ENCODE data around the gene SLC44A5.

SLC44A5 gene

DNA sequence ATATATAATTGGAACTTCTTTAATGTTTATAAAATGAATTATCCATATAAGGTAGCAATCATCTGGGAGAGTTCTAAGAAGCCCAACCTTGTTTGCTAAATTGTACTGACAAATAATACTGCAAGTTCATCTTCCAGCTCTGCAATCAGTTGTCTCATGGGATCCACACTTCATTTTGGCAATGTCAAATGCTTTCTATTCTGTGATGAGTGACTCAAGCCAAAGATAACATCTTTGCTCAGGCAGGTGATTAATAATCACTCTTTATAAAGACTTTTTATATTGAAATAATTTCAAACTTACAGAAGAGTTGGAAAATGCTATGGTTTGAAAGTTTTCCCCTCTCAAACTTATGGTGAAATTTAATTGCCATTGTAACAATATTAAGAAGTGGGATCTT is 67.2 kb downstream of the SLC44A5 start:
- Histone ChIP-seq H3K9ac (ENCODE audit: insufficient read length) (no peak overlapping the region), H3K9me3 (ENCODE audit: low read depth, low read length) (no peaks in the 10 kb centered on the region)
- TF ChIP-seq FOXP2 (optimal IDR thresholded peaks at IDR 0.05; ENCODE audit: control extremely low read depth, extremely low read length, insufficient read depth), result no peak

DNA sequence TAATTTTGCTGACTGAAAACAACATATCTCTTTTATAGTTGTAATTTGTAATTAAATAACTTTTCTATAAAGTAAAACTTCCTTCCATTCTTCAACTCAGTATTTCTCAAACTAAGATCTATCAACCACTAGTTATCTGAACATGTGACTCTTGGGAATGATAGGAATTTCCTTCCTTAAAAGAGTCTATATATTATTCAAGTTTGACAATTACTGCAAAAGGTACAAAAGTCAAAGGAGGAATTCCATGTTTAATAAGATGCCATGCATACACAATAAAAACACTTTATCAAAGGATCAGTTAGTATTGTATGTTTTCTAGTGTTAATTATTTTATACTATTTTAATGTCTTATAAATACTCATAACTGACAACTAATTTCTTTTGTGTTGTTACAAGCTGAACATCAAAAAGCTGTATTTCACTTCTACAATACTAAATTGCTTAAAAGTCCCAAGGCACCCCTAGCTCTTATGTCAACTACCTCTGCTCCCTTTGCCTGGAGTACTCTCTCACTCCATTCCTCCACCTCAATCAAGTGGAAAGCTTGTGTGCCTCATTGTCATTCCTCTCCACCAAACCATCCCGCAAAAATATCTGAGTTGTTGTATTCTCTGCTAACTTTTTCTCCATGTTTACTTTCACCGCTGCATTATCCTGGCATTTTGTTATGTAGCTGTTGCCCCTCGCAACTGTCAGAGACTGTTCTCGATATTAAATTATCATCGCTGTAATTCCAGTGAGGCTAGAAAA is 67.9 kb downstream of the SLC44A5 start:
- Histone ChIP-seq H3K9ac (ENCODE audit: insufficient read length) (no peak overlapping the region), H3K9me3 (ENCODE audit: low read depth, low read length) (no peaks in the 10 kb centered on the region), H3K4me3 (no peak overlapping the region), H3K27ac (no peak overlapping the region), H3K36me3 (ENCODE audit: insufficient read depth, low read length) (no peaks in the 10 kb centered on the region)
- no peak for DNase-seq (ENCODE audit: low read depth, low spot score)
- TF ChIP-seq POLR2AphosphoS5 (IDR thresholded peaks at IDR 0.05; ENCODE audit: borderline replicate concordance, low read depth, low read length) (no peak), FOXP2 (optimal IDR thresholded peaks at IDR 0.05; ENCODE audit: control extremely low read depth, extremely low read length, insufficient read depth) (no peak), EZH2 (IDR thresholded peaks at IDR 0.05) (no peak)

More for the DNA sequence above, 67.2 kb downstream of the SLC44A5 start:
- Histone ChIP-seq H3K27ac (no peak overlapping the region), H3K36me3 (ENCODE audit: insufficient read depth, low read length) (no peaks in the 10 kb centered on the region), H3K4me3 (no peak overlapping the region)
- DNase-seq (ENCODE audit: low read depth, low spot score), result no peak

DNA sequence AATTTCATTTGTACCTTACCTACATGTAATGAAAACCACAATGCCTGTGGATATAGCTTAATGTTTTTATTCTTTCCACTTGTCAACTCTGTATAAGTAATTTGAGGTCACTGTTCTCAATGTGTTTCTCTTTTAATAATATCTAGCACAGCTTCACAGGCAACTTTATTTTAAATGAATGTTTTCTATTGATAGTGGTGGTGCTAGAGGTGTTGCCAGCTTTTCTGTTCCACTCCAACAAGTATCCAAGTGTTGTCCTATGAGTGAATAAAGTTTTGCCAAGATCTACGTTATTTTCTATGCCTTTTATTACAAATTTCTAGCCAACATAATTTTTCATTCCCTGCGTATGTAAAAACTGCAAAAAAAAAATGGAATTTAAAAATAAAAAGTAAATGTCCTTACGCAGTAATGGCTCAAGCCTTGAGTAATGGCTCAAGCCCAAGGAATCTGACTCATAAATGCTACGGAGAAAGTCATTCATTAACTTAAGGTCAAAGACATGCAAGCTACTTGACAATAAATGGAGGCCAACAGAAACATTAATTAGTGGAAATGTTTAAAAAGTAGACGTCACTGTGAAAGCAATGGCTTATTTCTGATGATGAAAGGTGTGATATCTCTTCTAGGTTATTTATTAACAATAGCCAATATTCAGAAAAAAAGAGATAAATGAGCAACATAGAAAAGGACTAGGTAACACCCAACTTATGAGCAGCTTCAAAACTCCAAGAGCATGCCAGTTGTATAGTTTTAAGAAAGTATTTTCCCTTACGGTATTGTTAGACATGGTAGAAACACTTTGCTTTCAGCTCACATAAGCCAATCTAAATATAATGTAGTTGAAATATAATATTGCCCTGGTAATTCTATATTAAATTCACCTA is 71.4 kb downstream of the SLC44A5 start:
- no peaks in the 10 kb centered on the region for H3K36me3 ChIP-seq (ENCODE audit: insufficient read depth, low read length)
- no peak overlapping the region for H3K4me3 ChIP-seq
- H3K9me3 ChIP-seq (ENCODE audit: low read depth, low read length), result no peaks in the 10 kb centered on the region
- no peak for DNase-seq (ENCODE audit: low read depth, low spot score)
- no peak overlapping the region for H3K27ac ChIP-seq
- no peak overlapping the region for H3K9ac ChIP-seq (ENCODE audit: insufficient read length)
- TF ChIP-seq EZH2 (IDR thresholded peaks at IDR 0.05) (no peak), POLR2AphosphoS5 (IDR thresholded peaks at IDR 0.05; ENCODE audit: borderline replicate concordance, low read depth, low read length) (no peak), FOXP2 (optimal IDR thresholded peaks at IDR 0.05; ENCODE audit: control extremely low read depth, extremely low read length, insufficient read depth) (no peak)

DNA sequence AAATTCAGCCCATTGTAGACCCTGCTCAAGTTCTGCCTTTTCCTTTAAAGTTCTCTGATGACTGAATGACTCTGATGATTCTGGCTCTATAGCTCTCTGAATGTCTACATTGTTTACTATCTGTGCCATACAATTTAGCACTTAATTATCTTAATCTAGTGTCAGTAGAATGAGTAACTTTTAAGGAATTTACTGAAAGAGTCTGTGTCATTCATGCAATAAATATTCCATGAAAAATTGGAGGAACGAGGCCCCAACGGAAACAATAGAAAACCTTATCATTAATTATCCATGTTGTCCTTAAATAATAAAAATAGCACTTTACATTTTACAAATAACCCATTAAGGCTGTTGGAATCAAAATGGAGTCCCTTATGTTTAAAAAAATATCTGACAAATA is 77.8 kb downstream of the SLC44A5 start:
- TF ChIP-seq POLR2AphosphoS5 (IDR thresholded peaks at IDR 0.05; ENCODE audit: borderline replicate concordance, low read depth, low read length) (no peak), EZH2 (IDR thresholded peaks at IDR 0.05) (no peak), FOXP2 (optimal IDR thresholded peaks at IDR 0.05; ENCODE audit: control extremely low read depth, extremely low read length, insufficient read depth) (no peak)
- H3K4me3 ChIP-seq, result no peak overlapping the region
- no peak for DNase-seq (ENCODE audit: low read depth, low spot score)

DNA sequence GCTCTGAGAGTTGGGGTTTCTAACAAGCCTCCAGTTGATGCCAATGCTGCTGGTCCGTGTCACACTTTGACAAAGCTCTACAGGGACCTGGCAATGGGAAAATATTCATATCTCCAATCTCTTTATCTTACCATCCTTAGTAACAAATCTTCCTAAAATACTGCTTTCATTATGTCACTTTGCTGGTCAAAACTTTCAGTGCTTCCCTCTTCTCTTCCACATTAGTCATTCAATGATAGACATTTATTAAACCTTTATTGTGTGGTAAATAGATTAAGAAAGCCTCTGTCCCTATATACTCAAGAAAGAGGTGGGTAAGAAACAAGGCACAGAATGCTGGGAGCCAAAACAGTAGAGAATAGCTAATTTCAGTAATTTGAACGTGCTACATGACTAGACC is 79.3 kb downstream of the SLC44A5 start:
- TF ChIP-seq FOXP2 (optimal IDR thresholded peaks at IDR 0.05; ENCODE audit: control extremely low read depth, extremely low read length, insufficient read depth) (no peak), POLR2AphosphoS5 (IDR thresholded peaks at IDR 0.05; ENCODE audit: borderline replicate concordance, low read depth, low read length) (no peak), EZH2 (IDR thresholded peaks at IDR 0.05) (no peak)
- no peak overlapping the region for H3K4me3 ChIP-seq
- no peak overlapping the region for H3K9ac ChIP-seq (ENCODE audit: insufficient read length)
- no peaks in the 10 kb centered on the region for H3K36me3 ChIP-seq (ENCODE audit: insufficient read depth, low read length)
- DNase-seq (ENCODE audit: low read depth, low spot score), result no peak
- H3K9me3 ChIP-seq (ENCODE audit: low read depth, low read length), result no peaks in the 10 kb centered on the region
- no peak overlapping the region for H3K27ac ChIP-seq

More for the DNA sequence above, 77.8 kb downstream of the SLC44A5 start:
- Histone ChIP-seq H3K36me3 (ENCODE audit: insufficient read depth, low read length) (no peaks in the 10 kb centered on the region), H3K27ac (no peak overlapping the region), H3K9me3 (ENCODE audit: low read depth, low read length) (no peaks in the 10 kb centered on the region), H3K9ac (ENCODE audit: insufficient read length) (no peak overlapping the region)

DNA sequence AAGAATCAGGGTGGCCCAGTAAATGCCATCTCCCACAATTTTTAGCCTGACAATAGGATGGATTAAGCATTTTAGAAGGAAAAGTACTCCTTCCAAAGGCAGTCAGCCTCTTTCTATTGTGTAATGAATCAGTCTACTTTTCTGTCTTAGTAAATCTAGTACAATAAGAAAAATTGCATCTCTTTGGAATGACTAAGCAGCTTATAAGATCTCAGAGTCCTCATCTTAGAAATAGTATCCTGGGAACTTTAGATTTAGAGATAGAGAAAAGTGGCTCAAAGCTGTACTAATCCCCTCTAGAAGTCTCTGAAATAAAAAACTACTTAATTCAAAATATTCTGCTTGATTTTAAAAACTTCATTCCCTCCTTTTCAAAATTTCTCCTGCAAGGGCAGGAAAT is 81.4 kb downstream of the SLC44A5 start:
- no peaks in the 10 kb centered on the region for H3K9me3 ChIP-seq (ENCODE audit: low read depth, low read length)
- DNase-seq (ENCODE audit: low read depth, low spot score), result no peak
- no peak overlapping the region for H3K4me3 ChIP-seq
- H3K9ac ChIP-seq (ENCODE audit: insufficient read length), result no peak overlapping the region
- no peak overlapping the region for H3K27ac ChIP-seq
- no peak for TF ChIP-seq EZH2 (IDR thresholded peaks at IDR 0.05)
- TF ChIP-seq POLR2AphosphoS5 (IDR thresholded peaks at IDR 0.05; ENCODE audit: borderline replicate concordance, low read depth, low read length), result no peak
- no peak for TF ChIP-seq FOXP2 (optimal IDR thresholded peaks at IDR 0.05; ENCODE audit: control extremely low read depth, extremely low read length, insufficient read depth)
- H3K36me3 ChIP-seq (ENCODE audit: insufficient read depth, low read length), result no peaks in the 10 kb centered on the region

DNA sequence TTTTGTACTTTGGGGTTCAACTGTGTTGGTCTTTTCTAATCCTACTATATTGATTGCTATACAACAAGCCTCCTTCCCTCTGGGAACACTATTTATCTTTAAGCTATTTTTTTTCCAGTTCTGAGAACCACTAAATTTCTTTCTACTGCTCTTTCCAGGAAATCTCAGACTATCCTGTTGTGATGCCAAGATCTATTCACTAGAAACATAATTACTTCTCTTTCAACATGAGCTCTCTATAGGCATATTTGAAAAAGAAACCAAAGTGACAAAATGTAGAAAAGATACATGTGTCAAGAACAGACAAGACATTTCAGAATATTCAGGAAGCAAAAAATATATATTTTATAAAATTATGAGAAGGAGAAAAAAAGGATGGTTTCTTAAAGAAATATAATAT is 82.9 kb downstream of the SLC44A5 start:
- Histone ChIP-seq H3K9me3 (ENCODE audit: low read depth, low read length) (no peaks in the 10 kb centered on the region), H3K27ac (no peak overlapping the region), H3K4me3 (no peak overlapping the region), H3K9ac (ENCODE audit: insufficient read length) (no peak overlapping the region), H3K36me3 (ENCODE audit: insufficient read depth, low read length) (no peaks in the 10 kb centered on the region)
- no peak for TF ChIP-seq POLR2AphosphoS5 (IDR thresholded peaks at IDR 0.05; ENCODE audit: borderline replicate concordance, low read depth, low read length)
- TF ChIP-seq EZH2 (IDR thresholded peaks at IDR 0.05), result no peak
- no peak for TF ChIP-seq FOXP2 (optimal IDR thresholded peaks at IDR 0.05; ENCODE audit: control extremely low read depth, extremely low read length, insufficient read depth)
- no peak for DNase-seq (ENCODE audit: low read depth, low spot score)

DNA sequence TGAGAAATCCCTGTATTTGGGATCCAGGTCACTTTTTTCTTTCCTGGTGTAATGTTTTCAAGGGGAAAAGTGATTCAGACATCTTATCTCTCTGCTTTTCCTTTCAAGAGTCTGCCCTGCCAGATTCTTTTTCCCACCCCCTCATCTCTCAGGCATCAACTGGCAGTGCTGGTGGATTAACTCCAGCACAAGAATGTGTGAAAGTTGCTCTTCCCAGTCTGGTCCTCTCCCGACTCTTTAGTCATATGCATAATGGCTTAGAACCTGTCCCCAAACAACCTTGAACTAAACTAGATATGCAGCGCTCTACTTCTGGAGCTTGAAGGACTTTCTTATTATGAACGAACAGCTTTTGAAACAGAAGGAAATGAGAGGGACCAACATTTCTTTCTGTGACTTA is 88.5 kb downstream of the SLC44A5 start:
- Histone ChIP-seq H3K27ac (no peak overlapping the region), H3K36me3 (ENCODE audit: insufficient read depth, low read length) (no peaks in the 10 kb centered on the region), H3K4me3 (no peak overlapping the region), H3K9ac (ENCODE audit: insufficient read length) (no peak overlapping the region), H3K9me3 (ENCODE audit: low read depth, low read length) (no peaks in the 10 kb centered on the region)
- no peak for TF ChIP-seq POLR2AphosphoS5 (IDR thresholded peaks at IDR 0.05; ENCODE audit: borderline replicate concordance, low read depth, low read length)
- no peak for TF ChIP-seq EZH2 (IDR thresholded peaks at IDR 0.05)
- no peak for TF ChIP-seq FOXP2 (optimal IDR thresholded peaks at IDR 0.05; ENCODE audit: control extremely low read depth, extremely low read length, insufficient read depth)
- no peak for DNase-seq (ENCODE audit: low read depth, low spot score)

Data from SK-N-MC (cell line).